ENCODE data around the gene EXOC4.

Gene EXOC4

GRCh38 chr7:133769668-133770067, 516.8 kb downstream of the EXOC4 start:
- no peaks in the 10 kb centered on the region for H3K9me3 ChIP-seq (ENCODE audit: insufficient read depth, low read depth, low read length)
- H2AFZ ChIP-seq (ENCODE audit: low read length) = no peak overlapping the region
- H3K4me1 ChIP-seq (ENCODE audit: insufficient read depth, low read length, poor library complexity, severe bottlenecking) = no peaks in the 10 kb centered on the region
- H3F3A ChIP-seq (ENCODE audit: low read depth) = no peaks in the 10 kb centered on the region
- H3K4me2 ChIP-seq (ENCODE audit: low read depth, low read length, poor library complexity, severe bottlenecking) = no peak overlapping the region
- H3K27me3 ChIP-seq (ENCODE audit: insufficient read depth, low read length, poor library complexity, severe bottlenecking) = no peaks in the 10 kb centered on the region
- H3K9ac ChIP-seq (ENCODE audit: low read depth, low read length, poor library complexity, severe bottlenecking) = no peak overlapping the region
- TF ChIP-seq EZH2phosphoT487 (IDR thresholded peaks at IDR 0.05; ENCODE audit: borderline replicate concordance) (no peak), CTCF (conservative IDR thresholded peaks at IDR 0.05; ENCODE audit: low read length) (no peak)
- H3K4me3 ChIP-seq (ENCODE audit: low read length, poor library complexity, severe bottlenecking) = no peak overlapping the region
- H3K9me2 ChIP-seq (replicated peaks; ENCODE audit: low read depth, low read length) = no peaks in the 10 kb centered on the region
- no peaks in the 10 kb centered on the region for H3K36me3 ChIP-seq (ENCODE audit: insufficient read depth, low read length)
- no peaks in the 10 kb centered on the region for H4K20me1 ChIP-seq (ENCODE audit: insufficient read depth, low read length, poor library complexity, severe bottlenecking)
- H3K79me2 ChIP-seq (ENCODE audit: insufficient read depth, low read length) = no peaks in the 10 kb centered on the region

GRCh38 chr7:133770863-133771492, 518.1 kb downstream of the EXOC4 start:
- H3K36me3 ChIP-seq (ENCODE audit: insufficient read depth, low read length) = no peaks in the 10 kb centered on the region
- H3K9ac ChIP-seq (ENCODE audit: low read depth, low read length, poor library complexity, severe bottlenecking) = no peak overlapping the region
- no peaks in the 10 kb centered on the region for H4K20me1 ChIP-seq (ENCODE audit: insufficient read depth, low read length, poor library complexity, severe bottlenecking)
- H3K4me1 ChIP-seq (ENCODE audit: insufficient read depth, low read length, poor library complexity, severe bottlenecking) = no peaks in the 10 kb centered on the region
- no peaks in the 10 kb centered on the region for H3K9me3 ChIP-seq (ENCODE audit: insufficient read depth, low read depth, low read length)
- no peak overlapping the region for H3K4me2 ChIP-seq (ENCODE audit: low read depth, low read length, poor library complexity, severe bottlenecking)
- H3K4me3 ChIP-seq (ENCODE audit: low read length, poor library complexity, severe bottlenecking) = no peak overlapping the region
- no peaks in the 10 kb centered on the region for H3K9me2 ChIP-seq (replicated peaks; ENCODE audit: low read depth, low read length)
- H3F3A ChIP-seq (ENCODE audit: low read depth) = no peaks in the 10 kb centered on the region
- no peak overlapping the region for H2AFZ ChIP-seq (ENCODE audit: low read length)
- H3K79me2 ChIP-seq (ENCODE audit: insufficient read depth, low read length) = no peaks in the 10 kb centered on the region
- no peaks in the 10 kb centered on the region for H3K27me3 ChIP-seq (ENCODE audit: insufficient read depth, low read length, poor library complexity, severe bottlenecking)
- TF ChIP-seq EZH2phosphoT487 (IDR thresholded peaks at IDR 0.05; ENCODE audit: borderline replicate concordance) (no peak), CTCF (conservative IDR thresholded peaks at IDR 0.05; ENCODE audit: low read length) (no peak)

GRCh38 chr7:133771788-133772419, 519.0 kb downstream of the EXOC4 start:
- no peaks in the 10 kb centered on the region for H3K4me1 ChIP-seq (ENCODE audit: insufficient read depth, low read length, poor library complexity, severe bottlenecking)
- H3K9me2 ChIP-seq (replicated peaks; ENCODE audit: low read depth, low read length) = no peaks in the 10 kb centered on the region
- no peak for TF ChIP-seq CTCF (conservative IDR thresholded peaks at IDR 0.05; ENCODE audit: low read length)
- no peak for TF ChIP-seq EZH2phosphoT487 (IDR thresholded peaks at IDR 0.05; ENCODE audit: borderline replicate concordance)
- no peaks in the 10 kb centered on the region for H3F3A ChIP-seq (ENCODE audit: low read depth)
- no peak overlapping the region for H2AFZ ChIP-seq (ENCODE audit: low read length)
- no peak overlapping the region for H3K4me2 ChIP-seq (ENCODE audit: low read depth, low read length, poor library complexity, severe bottlenecking)
- no peak overlapping the region for H3K9ac ChIP-seq (ENCODE audit: low read depth, low read length, poor library complexity, severe bottlenecking)
- no peaks in the 10 kb centered on the region for H3K36me3 ChIP-seq (ENCODE audit: insufficient read depth, low read length)
- H3K4me3 ChIP-seq (ENCODE audit: low read length, poor library complexity, severe bottlenecking) = no peak overlapping the region
- no peaks in the 10 kb centered on the region for H3K27me3 ChIP-seq (ENCODE audit: insufficient read depth, low read length, poor library complexity, severe bottlenecking)
- no peaks in the 10 kb centered on the region for H4K20me1 ChIP-seq (ENCODE audit: insufficient read depth, low read length, poor library complexity, severe bottlenecking)
- H3K79me2 ChIP-seq (ENCODE audit: insufficient read depth, low read length) = no peaks in the 10 kb centered on the region
- H3K9me3 ChIP-seq (ENCODE audit: insufficient read depth, low read depth, low read length) = no peaks in the 10 kb centered on the region
